Astrocyte of the spinal cord (primary cell): ENCODE measurements around the gene PIK3R3.
A peak's percentile ranks its signal among the peaks of the same experiment; 100 is the strongest.

Source experiments
- DNase-seq: peaks from one replicate; pipeline ENCODE4 v3.0.0; 2011; ENCODE audit warnings: low read depth, low spot score
- H3K4me3 ChIP-seq: 2 replicates; pipeline ENCODE4 v1.5.1; 2011; ENCODE audit warnings: low read depth, mild to moderate bottlenecking, low read length, moderate library complexity
- CTCF ChIP-seq: IDR thresholded peaks from 2 replicates; pipeline ENCODE4 v1.5.1; 2012; ENCODE audit warnings: low read depth, mild to moderate bottlenecking, low read length, inconsistent platforms
- in situ Hi-C: cut with HindIII; loops from 2 replicates; pipeline ENCODE4 v1.10.0; 2017; ENCODE audit warnings: low sequenced_read_pairs

Gene PIK3R3

DNA sequence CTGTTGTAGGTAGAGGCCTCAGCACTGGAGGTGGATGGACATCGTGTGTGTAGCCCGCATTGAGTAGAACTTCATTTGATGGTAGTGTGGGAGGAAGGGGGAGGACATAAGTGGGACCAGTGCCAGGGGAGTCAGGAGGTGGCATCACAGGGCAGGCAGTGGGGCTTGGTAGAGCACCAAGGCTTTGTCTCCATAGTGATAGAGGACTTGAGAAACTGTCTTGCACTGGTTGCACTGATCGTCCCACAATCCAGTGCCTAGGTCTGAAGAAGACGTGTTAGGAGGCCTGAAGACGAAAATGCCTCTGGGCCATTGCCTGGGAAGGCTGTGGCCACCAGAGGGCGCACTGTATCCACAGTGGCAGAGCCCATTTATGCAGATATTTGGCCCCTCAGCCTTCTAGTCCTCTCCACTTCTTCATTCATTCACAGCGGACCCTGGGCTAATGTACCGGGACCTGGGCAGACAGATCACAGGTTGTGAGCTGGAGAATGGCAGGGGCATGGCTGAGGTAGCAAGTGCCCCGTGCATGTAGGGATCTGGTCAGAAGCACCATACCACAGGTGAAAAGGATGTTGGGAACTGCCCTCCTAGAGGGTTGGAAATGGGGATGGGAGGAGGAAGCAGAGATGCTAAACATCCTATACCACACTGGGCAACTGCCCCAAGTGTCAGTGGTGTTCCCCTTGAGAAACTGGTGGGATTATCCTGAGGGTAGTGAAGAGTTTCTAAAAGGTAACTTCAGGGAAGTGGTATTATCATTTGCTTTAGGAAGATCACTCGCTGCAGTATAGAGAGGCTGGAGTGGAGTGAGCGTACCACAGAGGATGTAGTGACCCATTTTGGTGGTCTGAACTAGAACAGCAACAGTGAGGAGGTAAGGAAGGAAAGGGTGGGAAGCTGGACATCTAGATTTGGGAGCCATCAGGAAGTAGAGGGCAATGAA lies 95.3 kb downstream of the PIK3R3 start:
- in situ Hi-C loops = no loop called here
- no peak overlapping the region for H3K4me3 ChIP-seq
- TF ChIP-seq CTCF = peak; percentile 99
- peak; percentile 84 for DNase-seq

GRCh38 chr1:46034601-46035516 lies 97.6 kb downstream of the PIK3R3 start:
- no peak overlapping the region for H3K4me3 ChIP-seq

GRCh38 chr1:46030876-46031660 lies 101.4 kb downstream of the PIK3R3 start:
- no peak for DNase-seq
- in situ Hi-C loops = no loop called here
- no peak for TF ChIP-seq CTCF
- H3K4me3 ChIP-seq = no peak overlapping the region

More at GRCh38 chr1:46034601-46035516, 97.6 kb downstream of the PIK3R3 start:
- in situ Hi-C loops = no loop called here
- TF ChIP-seq CTCF = no peak
- no peak for DNase-seq

DNA sequence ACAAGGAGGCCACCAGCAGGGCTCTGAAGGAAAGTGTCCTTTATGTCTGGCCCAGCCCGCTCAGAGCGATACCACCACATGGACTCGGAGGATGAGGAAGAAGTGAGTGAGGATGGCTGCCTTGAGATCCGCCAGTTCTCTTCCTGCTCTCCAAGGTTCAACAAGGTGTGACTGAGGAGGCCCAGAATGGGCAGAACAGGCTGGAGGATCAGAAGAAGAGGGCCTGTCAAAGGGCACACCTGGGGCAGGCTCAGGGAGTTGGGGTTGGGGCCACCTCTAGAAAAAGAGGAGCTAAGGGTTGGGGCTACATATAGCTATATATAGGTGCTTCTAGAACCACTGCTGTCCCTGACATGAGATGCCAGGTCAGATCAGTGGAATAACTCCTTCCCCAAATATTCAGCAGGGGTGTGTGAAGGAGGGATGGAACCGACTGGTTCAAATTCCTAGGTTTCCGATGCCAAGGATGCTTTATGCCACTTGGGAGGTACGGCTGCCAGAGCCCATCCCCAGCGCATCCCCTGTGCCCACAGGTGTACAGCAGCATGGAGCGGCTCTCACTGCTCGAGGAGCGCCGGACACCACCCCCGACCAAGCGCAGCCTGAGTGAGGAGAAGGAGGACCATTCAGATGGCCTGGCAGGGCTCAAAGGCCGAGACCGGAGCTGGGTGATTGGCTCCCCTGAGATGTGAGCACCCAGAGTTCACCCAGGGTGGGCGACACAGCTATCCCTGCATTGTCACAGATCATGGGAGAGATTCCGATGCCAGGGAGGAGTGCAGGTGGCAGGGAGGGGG lies 102.2 kb downstream of the PIK3R3 start:
- no peak for TF ChIP-seq CTCF
- no peak for DNase-seq
- in situ Hi-C loops = no loop called here
- H3K4me3 ChIP-seq = no peak overlapping the region

GRCh38 chr1:46027788-46028573 lies 104.4 kb downstream of the PIK3R3 start:
- in situ Hi-C loops = no loop called here
- no peak for TF ChIP-seq CTCF
- DNase-seq = no peak
- H3K4me3 ChIP-seq = no peak overlapping the region
